GM19468 (cell line): ENCODE measurements around the gene RHAG.

Experiments used
- ATAC-seq: cut with Tn5 transposase; IDR thresholded peaks from one replicate; pipeline ENCODE4 v1.9.1; 2021; ENCODE audit warnings: mild to moderate bottlenecking, moderate library complexity, moderate number of reproducible peaks; ENCODE audit not compliant: unreplicated experiment; ENCODE audit errors: extremely low read depth

The RHAG gene

DNA sequence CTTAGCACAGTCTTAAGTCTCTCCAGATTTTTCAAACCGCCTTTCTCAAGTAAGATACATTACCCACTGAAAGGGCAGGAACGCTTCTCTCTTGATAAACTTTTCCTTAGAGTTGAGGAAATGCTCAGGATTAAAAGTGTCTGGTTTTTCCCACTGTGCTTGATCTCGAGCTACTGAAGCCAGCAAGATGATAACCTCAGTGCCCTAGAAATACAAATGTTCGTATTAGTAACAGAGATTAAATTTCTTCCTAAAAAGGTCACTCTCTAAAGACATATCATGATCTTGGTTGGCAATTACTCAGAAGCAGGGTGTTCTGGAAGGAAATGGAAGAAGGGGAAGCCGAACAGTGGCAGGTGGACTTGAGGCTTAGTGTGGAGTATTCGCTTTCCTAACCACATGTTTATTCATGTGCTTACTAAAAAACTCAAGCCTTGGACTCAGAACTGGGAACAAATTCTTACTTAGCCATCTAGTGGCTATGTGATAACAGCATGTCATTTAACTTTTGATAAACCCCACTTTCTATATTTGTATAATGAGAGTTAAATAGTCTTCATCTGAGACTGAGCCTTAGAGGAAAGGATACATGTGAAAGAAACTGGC is 66.1 kb downstream of the RHAG start:
- ATAC-seq: no peak

DNA sequence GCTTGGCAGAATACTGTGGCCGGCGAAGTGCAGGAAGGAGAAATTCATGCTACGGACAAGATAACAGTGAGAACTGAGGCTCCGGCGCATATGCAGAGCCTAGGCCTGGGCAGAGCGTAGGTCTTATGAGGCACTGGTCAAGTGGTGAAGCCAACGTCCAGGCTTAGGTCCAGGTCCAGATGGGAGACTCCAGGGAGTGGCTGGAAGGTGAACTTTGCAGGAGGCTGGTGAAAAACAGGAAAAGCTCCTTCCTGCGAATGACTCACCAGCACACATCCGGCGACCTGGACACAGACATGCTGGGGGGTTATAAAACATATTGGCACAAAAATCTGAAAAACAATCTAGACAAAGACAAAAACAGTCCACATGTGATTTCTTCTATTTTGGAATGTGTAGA is 70.8 kb downstream of the RHAG start:
- no peak for ATAC-seq

- no peak for ATAC-seq
Measured at GRCh38 chr6:49565261-49565660, 71.4 kb downstream of the RHAG start.

GRCh38 chr6:49564552-49564951 is 72.1 kb downstream of the RHAG start:
- no peak for ATAC-seq

DNA sequence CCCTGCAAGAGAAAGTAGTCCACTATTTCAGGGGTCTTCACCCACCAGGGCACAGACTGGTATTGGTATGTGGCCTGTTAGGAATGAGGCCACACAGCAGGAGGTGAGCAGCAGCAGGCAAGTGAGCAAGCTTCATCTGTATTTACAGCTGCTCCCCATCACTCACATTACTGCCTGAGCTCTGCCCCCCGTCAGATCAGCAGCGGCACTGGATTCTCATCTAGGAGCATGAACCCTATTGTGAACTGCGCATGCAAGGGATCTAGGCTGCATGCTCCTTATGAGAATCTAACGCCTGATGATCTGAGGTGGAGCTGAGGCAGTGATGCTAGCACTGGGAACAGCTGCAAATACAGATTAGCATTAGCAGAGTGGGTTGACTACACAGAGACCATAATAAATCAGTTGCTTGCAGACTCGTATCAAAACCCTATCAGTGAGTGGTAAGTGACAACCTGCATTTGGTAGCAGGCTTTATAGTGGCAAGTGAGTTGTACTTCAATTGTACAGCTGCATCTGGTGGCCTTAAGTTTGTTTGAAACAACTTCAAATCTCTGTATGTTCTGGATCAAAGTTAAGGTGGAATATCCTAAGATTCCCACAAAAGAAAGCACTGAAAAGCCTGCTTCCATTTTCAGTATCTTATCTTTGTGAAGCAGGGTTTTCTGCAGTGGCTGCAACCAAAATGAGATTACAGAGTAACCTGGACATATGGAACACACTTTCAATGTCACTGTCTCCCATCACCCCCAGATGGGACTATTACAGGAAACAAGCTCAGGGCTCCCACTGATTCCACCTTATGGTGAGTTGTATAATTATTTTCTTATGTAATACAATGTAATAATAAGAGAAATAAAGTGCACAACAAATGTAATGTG is 73.4 kb downstream of the RHAG start:
- ATAC-seq: no peak

DNA sequence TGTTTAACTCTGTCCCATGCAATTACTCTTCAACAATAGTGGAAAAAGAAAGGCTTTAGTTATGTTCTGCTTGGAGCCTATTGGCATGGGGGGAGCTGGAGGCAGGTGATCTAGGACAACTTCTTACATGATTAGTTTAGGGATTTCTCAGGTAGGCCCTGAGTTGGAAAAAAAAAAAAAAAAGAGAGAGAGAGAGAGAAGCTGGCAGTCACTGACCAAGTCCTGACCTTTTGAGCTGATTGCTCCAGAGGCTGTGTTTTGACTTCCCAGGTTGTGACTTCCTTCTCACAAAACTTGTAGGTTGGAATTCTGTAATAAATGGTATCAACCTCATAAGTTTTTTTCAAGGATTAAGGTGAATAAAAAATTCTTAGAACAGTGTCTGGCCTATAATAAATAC is 78.4 kb downstream of the RHAG start:
- no peak for ATAC-seq

DNA sequence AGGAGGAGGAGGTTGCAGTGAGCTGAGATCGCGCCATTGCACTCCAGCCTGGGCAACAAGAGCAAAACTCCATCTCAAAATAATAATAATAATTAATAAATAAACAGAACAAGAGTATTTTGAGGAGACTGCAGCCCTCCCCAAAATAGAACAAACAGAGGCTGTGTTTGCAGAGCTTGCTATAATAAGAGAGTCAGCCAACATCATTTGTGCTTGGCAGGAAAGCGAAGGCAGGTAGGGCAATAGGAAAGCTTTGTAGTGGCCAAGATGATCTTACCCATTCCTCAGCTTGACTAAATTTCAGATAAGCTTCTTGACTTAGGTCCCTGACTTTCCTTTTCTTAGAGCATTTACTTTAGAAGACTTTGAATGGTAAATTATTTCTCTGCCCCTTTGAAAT is 79.5 kb downstream of the RHAG start:
- ATAC-seq: no peak

DNA sequence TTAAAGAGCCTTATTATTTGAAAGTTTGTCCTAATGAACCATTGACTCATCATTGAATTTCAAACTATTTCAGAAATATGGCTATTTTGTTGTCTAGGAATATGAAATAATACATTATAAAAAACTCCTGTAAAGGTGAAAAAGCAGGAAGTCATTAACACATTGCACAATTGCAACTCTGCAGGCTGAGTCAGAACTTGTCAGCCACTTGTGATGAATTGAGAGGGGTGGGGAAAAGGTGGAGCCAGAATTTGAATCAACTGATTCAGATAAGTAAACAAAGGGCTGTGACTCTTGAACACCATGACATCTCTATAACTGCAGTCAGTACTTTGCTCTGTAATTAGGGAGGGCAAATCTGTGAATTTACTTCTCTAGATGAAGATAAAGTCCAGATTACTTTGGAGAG is 80.2 kb downstream of the RHAG start:
- no peak for ATAC-seq

- no peak for ATAC-seq
Measured at GRCh38 chr6:49555951-49556350, 80.7 kb downstream of the RHAG start.
